ES-I3 (cell line): ENCODE data around the gene KRT77.
"Not testable (repeated sequence)": the region's sequence is repeated elsewhere in the genome, so short reads cannot be mapped to it uniquely, and the experiment has no call there.

Source experiments
- H3K36me3 ChIP-seq: 2 replicates; pipeline ENCODE4 v1.6.1; 2013; ENCODE audit warnings: mild to moderate bottlenecking, low read length, control low read depth, moderate library complexity; ENCODE audit not compliant: insufficient read depth
- H3K4me1 ChIP-seq: 2 replicates; pipeline ENCODE4 v1.6.1; 2013; ENCODE audit warnings: mild to moderate bottlenecking, control low read depth, low read length; ENCODE audit not compliant: insufficient read depth
- H3K9ac ChIP-seq: 2 replicates; pipeline ENCODE4 v1.6.1; 2013; ENCODE audit warnings: low read depth, mild to moderate bottlenecking, low read length, moderate library complexity
- H3K9me3 ChIP-seq: 2 replicates; pipeline ENCODE4 v1.6.1; 2013; ENCODE audit warnings: mild to moderate bottlenecking, low read length, moderate library complexity; ENCODE audit not compliant: control insufficient read depth, insufficient read depth

KRT77 gene

GRCh38 chr12:52703424-52703823 lies at the start of gene KRT77:
TSS of gene KRT77 (minus strand) at chr12:52703524. CDS start at chr12:52703434, 90 bp downstream.
- Histone ChIP-seq H3K9me3 (no peaks in the 10 kb centered on the region), H3K9ac (no peak within 1 kb of the TSS), H3K4me1 (peaks cover 12% of the 10 kb centered on the region), H3K36me3 (no peaks in the 10 kb centered on the region)

GRCh38 chr12:52752516-52752915 lies 49.2 kb upstream of the KRT77 start:
- Histone ChIP-seq H3K36me3 (no peaks in the 10 kb centered on the region), H3K9ac (no peak overlapping the region), H3K4me1 (no peaks in the 10 kb centered on the region), H3K9me3 (no peaks in the 10 kb centered on the region)

- Histone ChIP-seq H3K9ac (no peak overlapping the region), H3K4me1 (no peaks in the 10 kb centered on the region), H3K36me3 (no peaks in the 10 kb centered on the region), H3K9me3 (no peaks in the 10 kb centered on the region)
Measured at GRCh38 chr12:52751795-52752194, 48.5 kb upstream of the KRT77 start.

- H3K9me3 ChIP-seq, H3K4me1 ChIP-seq, H3K36me3 ChIP-seq, H3K9ac ChIP-seq: not testable (repeated sequence)
Measured at GRCh38 chr12:52750532-52750931, 47.2 kb upstream of the KRT77 start.

GRCh38 chr12:52749827-52750226 lies 46.5 kb upstream of the KRT77 start:
- Histone ChIP-seq H3K36me3 (no peaks in the 10 kb centered on the region), H3K9me3 (no peaks in the 10 kb centered on the region), H3K4me1 (no peaks in the 10 kb centered on the region), H3K9ac (no peak overlapping the region)

- Histone ChIP-seq H3K9me3 (no peaks in the 10 kb centered on the region), H3K36me3 (no peaks in the 10 kb centered on the region), H3K4me1 (no peaks in the 10 kb centered on the region), H3K9ac (no peak overlapping the region)
Measured at GRCh38 chr12:52748578-52748977, 45.3 kb upstream of the KRT77 start.

- Histone ChIP-seq H3K36me3 (no peaks in the 10 kb centered on the region), H3K9me3 (no peaks in the 10 kb centered on the region), H3K9ac (no peak overlapping the region), H3K4me1 (no peaks in the 10 kb centered on the region)
Measured at GRCh38 chr12:52745554-52745953, 42.2 kb upstream of the KRT77 start.

GRCh38 chr12:52744493-52745156 lies 41.3 kb upstream of the KRT77 start:
- no peaks in the 10 kb centered on the region for H3K4me1 ChIP-seq
- H3K9ac ChIP-seq: no peak overlapping the region
- H3K9me3 ChIP-seq: no peaks in the 10 kb centered on the region
- no peaks in the 10 kb centered on the region for H3K36me3 ChIP-seq

GRCh38 chr12:52742822-52743457 lies 39.6 kb upstream of the KRT77 start:
- H3K36me3 ChIP-seq: no peaks in the 10 kb centered on the region
- no peak overlapping the region for H3K9ac ChIP-seq
- no peaks in the 10 kb centered on the region for H3K4me1 ChIP-seq
- no peaks in the 10 kb centered on the region for H3K9me3 ChIP-seq

GRCh38 chr12:52742196-52742580 lies 38.9 kb upstream of the KRT77 start:
- Histone ChIP-seq H3K9me3 (no peaks in the 10 kb centered on the region), H3K9ac (no peak overlapping the region), H3K4me1 (no peaks in the 10 kb centered on the region)

GRCh38 chr12:52741375-52742195 lies 38.3 kb upstream of the KRT77 start:
- no peaks in the 10 kb centered on the region for H3K36me3 ChIP-seq
- H3K4me1 ChIP-seq: no peaks in the 10 kb centered on the region
- no peaks in the 10 kb centered on the region for H3K9me3 ChIP-seq
- no peak overlapping the region for H3K9ac ChIP-seq

More at GRCh38 chr12:52742196-52742580, 38.9 kb upstream of the KRT77 start:
- H3K36me3 ChIP-seq: no peaks in the 10 kb centered on the region

GRCh38 chr12:52740584-52740983 lies 37.3 kb upstream of the KRT77 start:
- Histone ChIP-seq H3K36me3 (no peaks in the 10 kb centered on the region), H3K4me1 (no peaks in the 10 kb centered on the region), H3K9ac (no peak overlapping the region)

GRCh38 chr12:52739963-52740362 lies 36.6 kb upstream of the KRT77 start:
- Histone ChIP-seq H3K9me3 (no peaks in the 10 kb centered on the region), H3K4me1 (no peaks in the 10 kb centered on the region), H3K9ac (no peak overlapping the region), H3K36me3 (no peaks in the 10 kb centered on the region)

More at GRCh38 chr12:52740584-52740983, 37.3 kb upstream of the KRT77 start:
- H3K9me3 ChIP-seq: no peaks in the 10 kb centered on the region

- no peaks in the 10 kb centered on the region for H3K4me1 ChIP-seq
- H3K9ac ChIP-seq: no peak overlapping the region
- H3K36me3 ChIP-seq: no peaks in the 10 kb centered on the region
- no peaks in the 10 kb centered on the region for H3K9me3 ChIP-seq
Measured at GRCh38 chr12:52735816-52736632, 32.7 kb upstream of the KRT77 start.
